GM21576 (cell line): Measurements from ENCODE around the gene WIPF2.
"Not testable (repeated sequence)": the region's sequence is repeated elsewhere in the genome, so short reads cannot be mapped to it uniquely, and the experiment has no call there.

Experiments
- ATAC-seq: cut with Tn5 transposase; IDR thresholded peaks from one replicate; pipeline ENCODE4 v1.9.1; 2021; ENCODE audit warnings: mild to moderate bottlenecking, moderate library complexity; ENCODE audit not compliant: unreplicated experiment

WIPF2 gene

GRCh38 chr17:40191237-40192208, 27.6 kb upstream of the WIPF2 start:
- peak; percentile 56 for ATAC-seq

- ATAC-seq = no peak
These were observed 26.1 kb upstream of the WIPF2 start for GRCh38 chr17:40192961-40193360.

DNA sequence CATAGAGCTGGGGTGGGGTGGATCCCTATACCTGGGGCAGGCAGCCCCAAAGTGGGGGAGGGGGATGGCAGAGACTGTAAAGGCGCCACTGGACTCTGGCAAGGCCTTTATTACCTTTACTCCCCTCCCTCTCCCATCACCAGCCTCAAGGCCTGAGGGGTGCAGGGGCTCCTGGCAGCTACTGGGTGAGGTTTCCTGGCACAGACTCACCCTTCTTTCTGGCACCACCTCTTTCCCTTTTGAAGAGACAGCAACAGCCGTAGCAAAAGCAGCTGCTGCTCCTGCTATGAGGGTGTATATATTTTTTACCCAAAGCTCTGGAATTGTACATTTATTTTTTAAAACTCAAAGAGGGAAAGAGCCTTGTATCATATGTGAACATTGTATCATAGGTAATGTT, 24.3 kb upstream of the WIPF2 start:
- no peak for ATAC-seq

DNA sequence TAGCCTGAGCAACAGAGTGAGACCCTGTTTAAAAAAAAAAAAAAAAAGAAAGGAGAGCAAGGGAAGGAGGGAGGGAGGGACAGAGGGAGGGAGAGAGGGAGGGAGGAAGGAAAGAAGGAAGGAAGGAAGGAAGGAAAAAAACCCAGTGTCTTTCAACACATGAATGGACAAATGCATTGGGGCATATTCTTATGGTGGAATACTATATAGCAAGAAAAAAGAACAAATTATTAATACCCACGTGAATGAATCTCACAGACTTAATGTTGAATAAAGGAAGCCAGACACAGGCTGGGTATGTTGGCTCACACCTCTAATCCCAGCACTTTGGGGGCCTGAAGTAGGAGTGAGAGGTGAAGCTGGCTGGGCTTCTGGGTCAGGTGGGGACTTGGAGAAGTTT, 21.6 kb upstream of the WIPF2 start:
- ATAC-seq = no peak

GRCh38 chr17:40197965-40198456, 21.1 kb upstream of the WIPF2 start:
- ATAC-seq = not testable (repeated sequence)

GRCh38 chr17:40198576-40198975, 20.5 kb upstream of the WIPF2 start:
- no peak for ATAC-seq

GRCh38 chr17:40203131-40203530, 16.0 kb upstream of the WIPF2 start:
- no peak for ATAC-seq

DNA sequence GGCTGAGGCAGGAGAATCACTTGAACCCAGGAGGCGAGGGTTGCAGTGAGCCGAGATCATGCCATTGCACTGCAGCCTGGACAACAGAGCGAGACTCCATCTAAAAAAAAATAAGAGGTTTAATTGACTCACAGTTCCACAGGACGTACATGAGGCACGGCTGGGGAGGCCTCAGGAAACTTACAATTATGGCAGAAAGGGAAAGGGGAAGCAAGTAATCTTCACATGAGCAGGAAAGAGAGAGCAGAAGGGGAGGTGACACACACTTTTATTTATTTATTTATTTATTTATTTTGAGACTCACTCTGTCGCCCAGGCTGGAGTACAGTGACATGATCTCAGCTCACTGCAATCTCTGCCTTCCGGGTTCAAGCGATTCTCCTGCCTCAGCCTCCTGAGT, 12.9 kb upstream of the WIPF2 start:
- ATAC-seq = not testable (repeated sequence)

- no peak for ATAC-seq
These were observed 9.6 kb upstream of the WIPF2 start for GRCh38 chr17:40209404-40210093.

- not testable (repeated sequence) for ATAC-seq
These were observed 5.2 kb upstream of the WIPF2 start for GRCh38 chr17:40213914-40214313.

DNA sequence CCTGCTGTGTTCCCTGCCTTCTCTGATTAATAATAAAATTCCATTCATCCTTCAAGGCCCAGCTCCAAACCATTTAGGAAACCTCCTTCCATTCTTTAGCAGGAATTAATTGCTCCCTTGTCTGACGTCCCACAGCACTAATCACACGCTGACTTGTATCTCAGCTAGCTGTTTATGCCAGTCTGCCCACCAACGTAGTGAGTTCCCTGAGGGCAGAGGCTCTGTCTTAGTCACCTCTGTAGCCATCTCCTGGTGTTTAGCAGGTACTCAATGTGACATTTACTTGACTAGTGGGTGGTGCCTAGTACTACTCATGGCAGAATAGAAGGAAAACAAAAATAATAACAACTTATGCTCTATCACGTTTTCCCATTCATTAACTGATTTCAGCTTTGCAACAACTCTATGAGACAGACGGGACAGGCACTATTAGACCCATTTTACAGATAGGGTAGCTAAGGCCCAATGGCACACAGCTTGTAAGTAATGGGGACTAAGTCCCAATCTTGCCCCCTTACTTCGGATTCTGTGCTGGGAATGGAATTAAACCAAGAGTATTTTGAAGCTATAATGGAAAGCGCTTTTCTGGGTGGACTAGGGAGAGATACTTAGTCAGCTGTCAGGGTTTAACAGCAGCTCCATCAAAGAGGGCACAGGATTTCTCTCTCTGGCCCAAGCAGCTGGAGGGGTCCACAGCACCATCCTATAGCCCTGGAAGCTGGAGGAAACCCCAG, 931 bp upstream of the WIPF2 start:
- ATAC-seq = no peak

DNA sequence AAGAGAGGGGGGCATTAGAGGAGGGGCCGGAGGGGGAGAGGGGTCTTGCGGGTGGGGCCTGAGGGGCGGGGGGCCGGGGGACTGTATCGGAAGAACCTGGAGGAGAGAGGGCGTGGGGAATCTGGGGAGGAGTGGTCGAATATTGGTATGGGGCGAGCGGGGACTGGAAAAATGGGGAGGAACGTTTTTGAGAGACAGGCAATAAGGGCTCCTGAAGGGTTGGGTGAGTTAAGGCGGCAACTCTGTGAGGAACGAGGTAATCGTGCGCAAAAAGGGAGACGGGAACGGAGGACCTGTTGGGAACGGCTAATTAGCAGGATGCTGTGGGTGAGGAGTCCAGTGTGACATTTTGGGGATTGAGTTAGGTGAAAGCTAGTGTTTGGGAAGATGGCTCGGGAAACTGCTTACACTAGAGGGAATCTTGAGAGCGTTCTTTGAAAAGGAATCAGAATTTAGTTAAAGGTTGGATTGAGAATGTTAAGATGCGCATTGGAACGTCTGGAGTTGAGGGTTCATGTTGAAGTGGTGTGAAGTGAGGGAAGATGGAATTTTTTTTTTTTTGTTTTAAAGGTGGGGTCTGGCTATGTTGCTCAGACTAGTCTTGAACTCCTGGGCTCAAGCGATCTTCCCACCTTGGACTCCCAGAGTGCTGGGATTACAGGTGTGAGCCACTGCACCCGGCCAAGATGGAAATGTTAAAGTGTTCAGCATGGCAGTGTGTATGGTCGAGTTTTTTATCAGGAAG, 662 bp downstream of the WIPF2 start:
- no peak for ATAC-seq

GRCh38 chr17:40224718-40225550, 5.8 kb downstream of the WIPF2 start:
- no peak for ATAC-seq

DNA sequence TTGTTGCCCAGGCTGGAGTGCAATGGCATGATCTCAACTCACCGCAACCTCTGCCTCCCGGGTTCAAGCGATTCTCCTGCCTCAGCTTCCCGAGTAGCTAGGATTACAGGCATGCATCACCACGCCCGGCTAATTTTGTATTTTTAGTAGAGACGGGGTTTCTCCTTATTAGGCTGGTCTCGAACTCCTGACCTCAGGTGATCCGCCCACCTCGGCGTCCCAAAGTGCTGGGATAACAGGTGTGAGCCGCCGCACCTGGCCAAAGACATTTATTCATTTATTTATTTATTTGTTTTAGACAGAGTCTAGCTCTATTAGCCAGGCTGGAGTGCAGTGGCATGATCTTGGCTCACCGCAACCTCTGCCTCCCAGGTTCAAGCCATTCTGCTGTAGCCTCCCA, 10.0 kb downstream of the WIPF2 start:
- ATAC-seq = not testable (repeated sequence)

- no peak for ATAC-seq
These were observed 11.6 kb downstream of the WIPF2 start for GRCh38 chr17:40230670-40231069.

DNA sequence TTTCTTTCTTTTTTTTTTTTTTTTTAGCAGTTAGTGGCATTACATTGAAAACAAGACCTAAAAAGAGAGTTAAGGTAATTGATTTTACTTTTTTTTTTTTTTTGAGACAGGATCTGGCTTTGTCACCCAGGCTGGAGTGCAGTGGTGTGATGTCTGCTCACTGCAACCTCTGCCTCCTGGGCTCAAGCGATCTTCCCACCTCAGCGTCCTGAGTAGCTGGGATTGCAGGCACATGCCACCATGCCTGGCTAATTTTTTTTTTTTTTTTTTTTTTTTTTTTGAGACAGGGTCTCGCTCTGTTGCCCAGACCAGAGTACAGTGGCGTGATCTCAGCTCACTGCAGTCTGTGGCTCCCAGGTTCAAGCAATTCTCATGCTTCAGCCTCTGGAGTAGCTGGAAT, 12.8 kb downstream of the WIPF2 start:
- ATAC-seq = not testable (repeated sequence)

GRCh38 chr17:40241252-40241834, 22.2 kb downstream of the WIPF2 start:
- ATAC-seq = no peak

- ATAC-seq = no peak
These were observed 23.7 kb downstream of the WIPF2 start for GRCh38 chr17:40242774-40243173.

DNA sequence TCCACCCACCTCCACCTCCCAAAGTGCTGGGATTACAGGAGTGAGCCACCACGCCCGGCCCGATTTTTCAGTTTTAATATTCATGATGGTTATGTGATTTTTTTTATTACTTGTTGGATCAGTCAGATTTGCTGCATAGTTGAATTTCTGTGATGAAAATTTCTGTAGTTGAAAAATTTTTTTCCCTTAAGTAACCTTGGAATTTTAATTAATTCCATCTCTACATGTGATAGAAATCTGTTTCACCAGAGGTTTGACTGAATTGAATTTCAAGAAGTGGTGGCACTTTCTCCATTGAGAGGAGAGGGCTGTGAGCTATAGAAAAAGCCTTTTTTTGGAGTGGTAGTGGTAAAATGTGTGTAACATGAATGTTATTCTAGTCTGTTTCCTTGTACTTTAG, 24.7 kb downstream of the WIPF2 start:
- ATAC-seq = no peak
